GM19025 (cell line): ENCODE measurements around the gene SLC49A3.
"Not testable (repeated sequence)": the region's sequence is repeated elsewhere in the genome, so short reads cannot be mapped to it uniquely, and the experiment has no call there.

ENCODE experiments used
- ATAC-seq: cut with Tn5 transposase; IDR thresholded peaks from one replicate; pipeline ENCODE4 v1.9.1; 2021; ENCODE audit warnings: mild to moderate bottlenecking, low read depth, moderate library complexity; ENCODE audit not compliant: unreplicated experiment

Gene SLC49A3

DNA sequence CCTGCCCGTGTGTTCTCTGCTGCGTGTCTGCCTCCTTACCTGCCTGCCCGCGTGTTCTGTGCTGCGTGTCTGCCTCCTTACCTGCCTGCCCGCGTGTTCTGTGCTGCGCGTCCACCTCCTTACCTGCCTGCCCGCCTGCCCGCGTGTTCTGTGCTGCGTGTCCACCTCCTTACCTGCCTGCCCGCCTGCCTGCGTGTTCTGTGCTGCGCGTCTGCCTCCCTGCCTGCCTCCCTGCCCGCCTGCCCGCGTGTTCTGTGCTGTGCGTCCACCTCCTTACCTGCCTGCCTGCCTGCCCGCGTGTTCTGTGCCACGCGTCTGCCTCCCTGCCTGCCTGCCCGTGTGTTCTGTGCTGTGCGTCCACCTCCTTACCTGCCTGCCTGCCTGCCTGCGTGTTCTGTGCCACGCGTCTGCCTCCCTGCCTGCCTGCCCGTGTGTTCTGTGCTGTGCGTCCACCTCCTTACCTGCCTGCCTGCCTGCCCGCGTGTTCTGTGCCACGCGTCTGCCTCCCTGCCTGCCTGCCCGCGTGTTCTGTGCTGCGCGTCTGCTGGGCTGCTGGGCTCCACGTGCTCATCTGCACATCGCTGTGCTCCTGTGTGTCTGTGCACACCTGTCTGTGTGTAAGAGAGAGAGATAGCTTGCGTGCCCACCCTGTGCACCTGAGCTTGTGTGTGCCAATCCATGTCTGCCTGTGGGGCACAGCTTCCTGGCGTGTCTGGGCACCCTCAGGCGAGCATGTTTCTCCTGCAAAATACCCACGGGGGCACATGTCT lies 53.7 kb downstream of the SLC49A3 start:
- not testable (repeated sequence) for ATAC-seq

DNA sequence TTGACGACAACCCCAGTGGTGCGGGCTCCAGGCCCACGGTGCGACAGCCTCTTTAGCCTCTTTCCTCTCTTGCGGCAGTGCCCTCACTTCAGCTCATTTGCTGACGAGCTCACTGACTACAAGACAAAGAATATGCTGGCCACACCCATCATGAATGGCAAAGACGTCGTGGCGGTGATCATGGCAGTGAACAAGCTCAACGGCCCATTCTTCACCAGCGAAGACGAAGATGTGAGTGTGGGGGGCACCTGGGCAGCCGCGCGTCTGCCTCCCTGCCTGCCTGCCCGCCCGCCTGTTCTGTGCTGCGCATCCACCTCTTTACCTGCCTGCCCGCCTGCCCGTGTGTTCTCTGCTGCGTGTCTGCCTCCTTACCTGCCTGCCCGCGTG lies 54.4 kb downstream of the SLC49A3 start:
- no peak for ATAC-seq

DNA sequence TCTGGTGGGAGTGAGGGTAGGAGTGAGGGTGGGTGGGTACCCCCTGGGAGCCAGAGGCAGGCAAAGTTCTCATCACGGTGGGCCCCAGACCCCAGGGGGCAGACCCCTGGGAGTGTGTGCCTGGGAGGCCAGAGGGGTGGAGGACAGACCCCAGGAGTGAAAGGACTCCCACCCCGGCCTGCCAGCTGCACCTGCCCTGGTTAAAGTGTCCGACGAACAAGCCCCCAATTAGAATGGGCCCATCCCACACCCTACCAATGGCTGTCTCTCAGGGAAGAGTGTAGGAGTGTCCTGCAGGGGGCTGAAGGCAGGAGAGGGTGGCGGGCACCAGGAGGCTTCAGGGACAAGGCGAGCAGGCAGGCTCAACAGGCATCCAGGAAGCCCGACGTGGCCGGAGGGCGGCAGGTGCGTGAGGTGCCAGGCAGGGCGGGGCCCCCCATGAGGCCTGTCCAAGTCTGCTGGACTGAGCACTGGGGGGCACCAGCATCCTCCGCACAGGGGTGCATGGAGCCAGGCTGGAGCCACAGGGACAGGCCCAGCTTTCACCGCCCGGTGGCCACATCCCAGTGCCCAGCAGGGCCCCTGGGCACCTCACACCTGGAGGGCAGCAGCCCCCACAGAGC lies 54.9 kb downstream of the SLC49A3 start:
- no peak for ATAC-seq

DNA sequence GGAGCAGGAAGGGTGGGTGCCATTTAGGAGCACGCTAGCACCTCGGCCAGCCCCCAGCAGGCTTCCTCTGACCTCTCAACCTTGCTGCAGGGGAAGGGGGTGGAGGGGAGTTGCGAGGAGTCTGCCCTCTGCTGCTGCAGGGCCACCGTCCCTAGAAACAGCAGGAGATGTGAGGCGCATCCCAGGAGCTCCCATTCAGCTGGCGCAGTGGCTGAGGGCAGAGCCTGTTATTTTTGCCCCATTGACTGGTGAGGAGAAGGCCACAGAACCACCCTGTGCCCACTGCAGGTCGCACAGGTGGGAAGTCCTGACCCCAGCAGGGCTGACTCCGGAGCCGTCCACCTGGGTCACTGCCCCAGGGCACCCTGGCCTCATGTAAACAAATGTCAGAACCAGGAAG lies 55.5 kb downstream of the SLC49A3 start:
- no peak for ATAC-seq

DNA sequence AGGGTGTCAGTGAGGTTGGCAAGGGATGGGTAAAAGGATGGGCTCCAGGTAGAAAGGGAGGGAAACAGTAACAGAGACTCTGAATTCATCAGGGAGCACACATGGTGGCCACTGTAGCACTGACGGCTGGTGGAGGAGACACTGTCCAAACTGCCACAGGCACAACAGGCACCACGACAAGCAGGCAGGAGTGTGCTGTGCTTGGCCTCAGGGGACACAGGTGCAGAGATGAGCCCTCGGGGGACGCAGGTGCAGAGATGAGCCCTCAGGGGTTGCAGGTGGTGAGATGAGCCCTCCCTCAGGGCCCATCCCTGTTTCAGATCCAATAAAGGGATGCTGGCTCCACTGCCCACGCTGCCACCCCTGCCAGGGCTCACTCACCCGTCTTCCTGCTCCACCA lies 56.0 kb downstream of the SLC49A3 start:
- no peak for ATAC-seq

DNA sequence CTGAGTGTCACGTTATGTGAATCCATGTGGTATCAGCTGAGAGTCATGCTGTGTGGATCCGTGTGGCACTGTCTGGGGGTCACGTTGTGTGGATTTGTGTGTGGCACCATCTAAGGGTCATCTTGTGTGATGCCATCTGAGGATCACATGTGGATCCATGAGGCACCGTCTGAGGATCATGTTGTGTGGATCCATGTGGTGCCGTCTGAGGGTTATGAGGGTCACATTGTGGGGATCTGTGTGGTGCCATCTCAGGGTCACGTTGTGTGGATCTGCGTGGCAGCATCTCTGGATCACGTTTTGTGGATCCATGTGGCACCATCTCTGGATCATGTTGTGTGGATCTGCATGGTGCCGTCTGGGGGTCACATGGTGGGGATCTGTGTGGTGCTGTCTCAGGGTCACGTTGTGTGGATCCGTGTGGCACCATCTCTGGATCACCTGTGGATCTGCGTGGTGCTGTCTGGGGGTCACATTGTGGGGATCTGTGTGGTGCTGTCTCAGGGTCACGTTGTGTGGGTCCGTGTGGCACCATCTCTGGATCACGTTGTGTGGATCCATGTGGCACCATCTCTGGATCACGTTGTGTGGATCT lies 56.7 kb downstream of the SLC49A3 start:
- no peak for ATAC-seq
